ENCODE results near the gene ATP5MC2.
A peak's percentile ranks its signal among the peaks of the same experiment; 100 is the strongest.
"Not testable (repeated sequence)": the region's sequence is repeated elsewhere in the genome, so short reads cannot be mapped to it uniquely, and the experiment has no call there.

ATP5MC2 gene

DNA sequence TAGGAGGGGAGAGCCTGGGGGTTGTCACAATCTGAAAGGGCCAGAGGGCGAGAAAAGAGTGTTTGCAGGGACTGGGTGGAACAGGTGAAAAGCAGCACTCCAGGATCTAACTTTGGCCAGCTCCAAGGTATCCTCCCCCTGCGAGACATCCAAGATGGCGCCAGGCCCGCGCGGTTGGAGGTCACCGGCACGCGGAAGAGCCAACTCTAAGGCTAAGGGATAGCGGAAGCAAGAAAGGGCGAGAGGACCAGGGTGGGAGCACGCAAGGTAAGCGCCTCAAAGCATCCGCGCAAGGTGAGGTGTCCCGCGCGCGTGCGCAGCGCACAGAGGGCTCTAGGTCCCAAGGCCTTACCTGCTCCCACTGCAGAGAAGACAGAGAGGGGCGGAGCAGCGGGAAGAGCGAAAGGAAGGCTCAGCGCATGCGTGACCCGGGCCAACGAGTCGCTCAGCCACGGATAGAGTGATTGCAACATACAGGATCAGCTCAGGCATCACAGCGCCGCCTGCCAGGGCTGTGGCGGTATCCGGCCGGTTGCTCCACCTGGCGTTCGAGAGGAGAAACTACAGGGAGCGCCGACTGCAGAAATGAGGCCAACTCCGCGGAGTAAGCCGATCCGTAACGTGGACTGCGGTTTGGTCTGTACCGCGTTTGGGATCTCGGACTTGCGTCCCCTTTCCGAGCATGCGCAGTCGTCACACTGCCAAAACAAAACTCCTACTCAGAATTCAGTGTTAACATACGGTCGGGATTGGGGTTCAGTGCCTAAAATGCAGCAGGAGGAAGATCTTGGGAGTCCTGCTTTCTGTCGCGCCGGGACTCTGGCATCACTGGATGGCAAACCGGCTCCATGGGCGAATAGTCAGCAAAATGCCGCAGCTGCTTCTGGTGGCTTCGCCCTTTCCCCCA, at the start of gene ATP5MC2:
Gene ATP5MC2, minus strand, starts transcription at position 383 of the 907 bp plus-strand sequence. CDS start 3,469 bp downstream, outside the sequence.
- peak; percentile 98 for DNase-seq

DNA sequence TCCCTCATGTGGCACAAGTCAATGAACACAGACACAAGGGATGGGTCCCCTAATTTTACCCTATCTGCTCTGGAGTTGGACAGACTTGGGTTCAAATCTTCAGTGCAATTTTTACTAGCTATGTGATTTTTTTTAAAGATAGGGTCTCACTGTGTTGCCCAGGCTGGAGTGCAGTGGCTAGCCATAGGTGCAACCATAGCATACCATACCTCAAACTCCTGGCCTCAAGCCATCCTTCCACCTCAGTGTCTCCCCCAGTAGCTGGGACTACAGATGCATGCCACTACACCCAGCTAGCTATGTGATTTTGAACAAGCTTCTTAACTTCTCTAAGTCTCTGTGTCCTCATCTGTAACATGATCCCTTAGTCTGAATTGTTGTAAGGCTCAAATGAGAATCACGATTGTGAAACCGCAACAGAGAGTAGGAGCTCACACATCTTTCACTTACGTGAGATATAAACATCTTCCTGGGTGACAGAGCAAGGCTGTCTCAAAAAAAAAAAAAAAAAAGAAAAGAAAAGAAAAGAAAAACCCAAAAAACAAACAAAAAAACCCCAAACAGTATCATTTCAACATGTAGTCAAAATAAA, 46.7 kb upstream of the ATP5MC2 start:
- no peak for DNase-seq

DNA sequence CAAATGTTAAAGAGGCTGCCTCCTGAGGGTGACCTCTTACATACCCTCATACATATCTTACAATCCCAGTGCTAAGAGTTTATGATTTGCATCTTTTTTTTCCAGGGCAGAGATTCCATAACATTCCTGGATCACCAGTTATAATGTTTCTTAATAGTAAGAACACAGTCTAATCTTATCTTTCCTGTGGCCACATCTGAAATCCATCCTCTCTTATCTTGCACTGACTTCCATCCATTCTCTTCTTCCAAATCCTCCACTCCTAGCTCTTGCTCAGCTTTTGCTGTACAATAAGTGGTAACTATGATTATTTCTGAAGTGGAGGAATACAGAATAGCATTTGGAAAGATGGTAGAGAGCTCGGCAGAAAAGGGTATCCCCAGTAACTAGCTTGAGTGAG, 45.1 kb upstream of the ATP5MC2 start:
- DNase-seq: no peak

DNA sequence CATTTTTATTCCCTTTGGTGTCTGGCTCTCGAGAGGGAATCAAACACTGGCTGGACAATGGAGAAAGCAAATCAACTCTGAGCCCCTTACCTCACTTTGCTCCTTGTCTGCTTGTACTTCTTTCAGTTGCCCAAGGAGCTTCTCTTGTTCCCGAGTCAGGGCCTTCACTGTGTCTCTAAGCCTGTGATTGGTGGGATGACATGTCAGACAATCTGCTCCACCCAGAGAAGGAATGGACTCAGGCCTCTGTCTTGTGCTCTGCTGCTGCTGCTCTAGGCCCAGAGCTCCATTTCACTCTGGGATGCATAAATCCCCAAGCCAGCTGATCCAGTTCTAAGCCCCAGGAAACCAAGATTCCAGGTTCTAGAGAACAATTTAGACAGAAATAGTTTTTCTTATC, 43.8 kb upstream of the ATP5MC2 start:
- DNase-seq: no peak

DNA sequence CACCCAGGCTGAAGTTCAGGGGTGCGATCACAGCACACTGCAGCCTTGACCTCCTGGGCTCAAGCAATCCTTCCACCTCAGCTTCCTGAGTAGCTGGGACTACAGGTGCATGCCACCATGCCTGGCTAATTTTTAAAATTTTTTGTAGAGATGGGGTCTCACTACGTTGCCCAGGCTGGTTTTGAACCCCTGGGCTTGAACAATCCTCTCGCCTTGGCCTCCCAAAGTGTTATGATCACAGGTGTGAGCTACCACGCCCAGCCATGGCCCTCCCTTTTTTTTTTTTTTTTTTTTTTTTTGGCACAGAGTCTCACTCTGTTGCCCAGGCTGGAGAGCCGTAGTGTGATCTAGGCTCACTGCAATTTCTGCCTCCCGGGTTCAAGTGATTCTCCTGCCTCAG, 42.7 kb upstream of the ATP5MC2 start:
- not testable (repeated sequence) for DNase-seq

DNA sequence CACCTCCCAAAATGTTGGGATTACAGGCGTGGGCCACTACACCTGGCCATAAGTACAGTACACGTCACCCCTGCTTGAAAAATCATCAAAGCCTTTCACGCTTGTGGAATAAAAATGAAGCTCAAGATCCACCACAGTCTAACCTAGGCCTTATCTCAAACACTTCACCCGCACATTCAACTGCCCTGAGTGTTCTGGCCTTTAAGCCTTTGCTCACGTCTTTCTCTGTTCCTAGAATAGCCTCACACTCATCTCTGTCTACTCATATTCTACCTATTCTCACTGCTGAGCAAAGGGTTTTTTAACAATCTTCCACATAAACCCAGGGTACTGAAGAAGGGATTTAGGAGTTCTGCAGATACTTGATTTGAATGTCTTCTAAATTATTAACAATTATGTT, 41.4 kb upstream of the ATP5MC2 start:
- no peak for DNase-seq

DNA sequence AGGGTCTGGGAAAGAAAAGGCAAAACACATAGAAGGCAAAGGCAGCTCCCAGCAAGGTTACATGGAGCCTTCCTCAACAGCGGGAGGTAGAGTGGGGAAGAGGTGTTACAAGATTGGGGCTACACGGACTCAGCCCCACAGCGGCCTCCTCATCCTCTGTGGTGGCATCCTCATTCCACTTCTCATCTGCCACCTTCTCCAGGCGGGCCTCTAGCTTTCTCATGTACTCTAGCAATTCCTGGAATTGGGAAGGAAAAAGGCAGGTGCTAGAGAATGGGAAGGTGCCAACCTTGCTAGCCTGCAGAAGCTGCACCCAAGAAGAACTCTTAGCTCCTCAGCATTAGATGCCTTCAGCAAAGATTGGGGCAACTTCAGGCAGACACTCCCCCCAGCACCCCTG, 38.1 kb upstream of the ATP5MC2 start:
- DNase-seq: no peak

DNA sequence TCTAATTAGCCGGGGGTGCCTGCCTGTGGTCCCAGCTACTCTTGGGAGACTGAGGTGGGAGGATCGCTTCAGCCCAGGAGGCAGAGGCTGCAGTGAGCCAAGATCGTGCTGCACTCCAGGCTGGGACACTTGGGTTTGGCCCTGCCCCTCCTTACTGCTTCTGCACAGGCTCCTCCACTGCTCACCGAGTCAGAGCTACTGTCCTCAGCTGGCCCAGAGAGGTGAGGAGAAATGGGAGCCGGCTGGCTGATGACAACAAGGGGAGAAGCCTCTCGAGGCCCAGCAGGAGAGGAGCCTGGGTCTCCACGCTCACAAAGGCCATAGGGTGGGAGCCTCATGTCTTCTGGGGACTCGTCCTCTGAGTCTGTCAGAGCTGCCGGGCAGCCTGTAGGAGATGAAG, 37.6 kb upstream of the ATP5MC2 start:
- DNase-seq: no peak

DNA sequence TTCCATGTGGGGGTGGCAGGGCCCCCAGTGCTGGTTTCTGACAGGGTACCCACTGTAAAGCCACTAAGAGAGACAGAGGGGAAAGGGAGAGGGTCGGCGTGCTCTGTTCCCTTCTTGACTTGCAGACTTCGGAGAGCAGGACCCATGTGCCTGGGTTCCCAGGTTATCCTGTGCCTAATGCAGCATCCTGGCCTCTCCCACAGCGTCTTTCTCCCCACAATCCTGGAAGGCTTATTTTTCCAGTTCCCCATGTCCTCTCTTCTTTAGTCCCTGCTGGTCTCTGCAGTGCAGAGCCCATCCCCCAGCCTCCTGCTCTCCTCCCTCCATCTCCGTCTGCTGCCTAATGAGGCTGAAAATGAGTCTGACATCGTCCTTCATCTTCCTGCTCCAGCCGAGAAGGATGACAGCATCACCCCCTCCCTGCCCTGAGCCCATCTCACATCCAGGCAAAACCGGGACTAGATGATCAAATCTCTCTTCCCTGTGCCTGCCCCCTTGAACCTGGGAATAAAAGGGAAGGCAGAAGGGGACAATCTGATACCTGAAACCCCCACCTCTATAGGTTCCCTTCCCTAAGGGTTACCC, 36.3 kb upstream of the ATP5MC2 start:
- no peak for DNase-seq

DNA sequence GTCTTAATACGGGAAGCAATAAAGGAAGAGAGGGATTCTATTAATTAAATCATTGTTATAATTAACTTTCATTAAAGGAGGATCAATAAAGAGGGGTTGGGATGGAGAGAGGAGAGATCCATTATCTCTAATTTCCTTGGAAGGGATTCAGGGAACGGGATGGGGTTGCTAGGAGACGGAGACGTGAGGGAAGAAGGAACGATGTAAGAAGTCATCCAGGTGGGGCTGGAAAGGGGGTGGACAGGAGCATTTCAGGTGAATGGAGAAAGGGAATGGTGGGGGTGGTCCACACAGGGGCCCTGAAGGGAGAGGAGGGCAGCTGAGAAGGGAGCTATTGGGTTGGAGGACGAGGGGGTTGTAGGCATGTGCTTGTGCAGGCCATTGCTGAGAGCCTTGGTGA, 34.2 kb upstream of the ATP5MC2 start:
- DNase-seq: no peak

DNA sequence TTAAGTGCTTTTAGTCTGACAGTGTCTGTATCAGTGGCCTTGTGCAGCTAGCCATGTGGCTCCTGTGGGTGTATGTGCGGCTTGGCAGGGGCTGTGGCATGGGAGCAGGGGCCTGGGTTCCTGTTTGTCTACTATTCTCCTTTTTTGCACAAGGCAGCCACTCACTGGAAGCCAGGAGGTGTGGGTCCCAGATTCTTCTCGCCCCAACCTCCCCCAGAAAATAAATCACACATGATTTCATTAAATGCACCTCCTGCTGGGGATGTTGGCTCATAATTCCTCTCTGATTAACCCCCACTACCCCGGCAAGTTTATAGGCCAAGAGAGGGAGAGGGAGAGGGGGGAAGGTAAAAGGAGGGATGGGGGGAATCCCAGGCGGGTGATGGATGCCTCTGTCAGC, 33.8 kb upstream of the ATP5MC2 start:
- no peak for DNase-seq

DNA sequence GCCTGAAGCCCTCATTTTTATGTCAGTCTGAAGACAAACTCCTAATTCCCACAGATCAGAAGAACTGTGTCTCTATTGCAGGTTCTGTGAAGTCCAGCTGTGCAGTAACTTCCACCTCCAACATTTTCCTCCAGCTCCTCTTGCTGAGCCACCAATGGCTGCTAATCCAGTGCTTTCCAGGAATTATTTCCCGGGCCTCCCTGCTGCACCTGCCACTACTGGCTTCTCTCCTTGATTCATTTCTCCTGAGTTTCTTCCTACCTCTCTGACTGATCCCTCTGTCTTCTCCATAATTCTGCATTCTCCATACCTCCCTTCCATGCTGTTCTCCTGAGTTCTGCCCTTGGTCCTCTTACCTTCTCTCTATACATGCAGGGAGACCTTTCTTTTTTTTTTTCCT, 30.2 kb upstream of the ATP5MC2 start:
- no peak for DNase-seq

DNA sequence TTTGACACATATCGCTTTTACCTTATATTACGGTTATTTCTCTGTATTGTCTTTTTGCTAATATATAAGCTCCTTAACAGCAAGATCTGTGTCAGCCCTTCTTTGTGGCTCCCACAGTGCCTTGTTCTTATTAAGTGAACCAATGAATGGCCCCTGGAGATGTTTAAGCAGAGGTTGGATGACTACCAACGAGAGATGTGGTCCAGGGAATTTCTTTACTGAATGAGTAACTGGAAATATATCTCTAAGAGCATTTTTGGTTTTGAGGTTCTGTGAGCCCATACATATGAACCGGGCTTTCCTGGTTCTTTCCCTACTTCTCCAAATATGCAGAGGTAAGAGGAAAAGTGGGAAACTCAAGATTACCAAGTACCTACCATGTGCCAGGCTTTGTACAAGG, 27.9 kb upstream of the ATP5MC2 start:
- DNase-seq: no peak

DNA sequence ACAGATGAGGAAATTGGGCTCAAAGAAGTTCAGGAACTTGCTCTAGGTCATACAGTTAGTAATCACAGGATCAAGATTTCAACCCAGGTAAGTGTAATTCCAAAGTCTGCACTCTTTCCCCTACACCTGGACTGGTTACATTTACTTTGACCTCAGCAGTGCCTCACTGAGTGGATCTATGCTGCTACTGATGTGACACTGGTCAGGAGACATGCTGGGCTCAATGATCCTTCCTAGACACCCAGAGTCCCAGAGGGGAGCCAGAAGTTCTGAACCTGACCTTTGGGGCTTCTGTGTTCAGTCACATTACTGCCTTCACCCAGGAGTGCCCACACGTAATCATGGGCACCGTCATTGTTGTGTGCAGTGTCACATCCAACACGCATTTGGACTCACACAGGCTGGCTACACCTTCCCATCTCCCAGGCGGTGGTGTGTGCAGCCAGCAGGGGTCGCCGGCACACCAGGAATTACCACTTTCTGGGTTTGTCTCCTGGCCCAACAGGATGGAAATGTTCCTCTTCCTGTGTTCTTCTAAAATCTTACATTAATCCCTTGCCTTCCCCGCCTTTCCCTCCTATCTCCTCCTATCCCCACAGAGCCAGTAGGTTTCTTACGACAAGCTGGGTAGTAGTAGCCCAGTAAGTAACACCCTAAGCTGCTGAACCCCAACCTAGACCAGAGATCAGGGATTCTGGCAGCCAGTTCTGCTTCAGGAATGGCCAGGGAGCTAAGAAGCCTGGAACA, 25.8 kb upstream of the ATP5MC2 start:
- peak; percentile 80 for DNase-seq

DNA sequence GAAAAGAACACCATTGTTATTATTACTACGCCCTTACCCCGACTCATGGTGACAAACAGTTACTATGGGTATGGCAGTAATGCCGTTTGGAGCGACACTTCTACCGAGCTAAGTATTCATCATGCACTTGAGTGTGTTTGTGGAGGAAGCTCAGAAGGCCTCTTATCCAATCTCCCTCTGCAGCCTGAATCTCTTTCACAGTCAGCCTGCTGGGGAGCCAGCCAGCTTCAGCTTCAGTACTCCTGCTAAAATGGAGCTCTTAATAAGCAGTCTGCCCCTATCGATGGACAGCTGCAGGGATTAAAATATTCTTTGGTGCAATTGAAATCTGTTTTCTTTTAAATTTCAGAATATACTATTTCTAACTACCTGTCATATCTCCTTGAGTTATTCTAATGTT, 24.7 kb upstream of the ATP5MC2 start:
- DNase-seq: no peak

DNA sequence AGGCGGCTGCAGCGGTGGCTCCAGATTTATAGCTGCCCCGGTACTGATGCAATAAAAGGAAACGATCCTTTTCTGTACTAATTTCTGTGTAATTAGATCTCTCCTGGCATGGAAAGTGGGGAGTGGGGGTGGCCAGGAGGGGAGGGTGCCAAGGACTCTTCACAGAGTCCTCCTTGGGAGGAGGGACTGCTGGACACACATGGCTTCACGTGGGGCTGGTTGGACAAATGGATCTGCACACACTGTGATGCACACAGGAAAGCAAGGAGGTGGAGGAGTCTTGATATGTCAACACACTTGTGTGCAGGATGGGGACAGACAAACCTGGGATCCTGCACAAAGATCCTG, 23.8 kb upstream of the ATP5MC2 start:
- no peak for DNase-seq

DNA sequence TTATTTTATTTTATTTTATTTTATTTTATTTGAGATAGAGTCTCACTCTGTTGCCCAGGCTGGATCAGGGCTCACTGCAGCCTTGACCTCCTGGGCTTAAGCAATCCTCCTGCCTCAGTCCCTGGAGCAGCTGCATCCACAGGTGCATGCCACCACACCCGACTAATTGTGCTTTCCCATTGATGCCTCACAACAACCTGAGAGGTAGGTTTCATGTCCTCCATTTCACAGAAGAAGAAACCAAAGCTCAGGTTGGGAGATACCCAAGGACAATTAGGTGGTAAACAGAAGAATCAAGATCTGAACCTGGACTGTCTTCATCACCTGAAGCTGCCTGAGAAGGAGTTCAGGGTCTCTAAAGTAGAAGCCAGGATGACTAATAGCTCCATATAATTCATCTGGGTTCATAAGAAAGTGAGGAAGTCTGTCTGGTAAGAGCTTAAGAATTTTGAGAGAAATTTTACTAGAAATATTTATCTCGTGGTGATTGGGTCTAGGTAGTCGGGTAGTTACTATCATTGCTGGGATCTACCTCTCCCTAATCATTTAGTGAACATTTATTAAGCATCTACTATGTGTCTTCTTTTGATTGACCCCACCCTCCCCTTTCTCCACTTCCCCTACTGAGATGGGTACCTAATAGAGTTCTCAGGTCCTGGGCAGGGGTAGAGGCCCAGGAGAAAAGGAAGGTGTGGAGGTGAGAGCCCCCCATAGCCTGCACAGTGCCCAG, 23.2 kb upstream of the ATP5MC2 start:
- no peak for DNase-seq

DNA sequence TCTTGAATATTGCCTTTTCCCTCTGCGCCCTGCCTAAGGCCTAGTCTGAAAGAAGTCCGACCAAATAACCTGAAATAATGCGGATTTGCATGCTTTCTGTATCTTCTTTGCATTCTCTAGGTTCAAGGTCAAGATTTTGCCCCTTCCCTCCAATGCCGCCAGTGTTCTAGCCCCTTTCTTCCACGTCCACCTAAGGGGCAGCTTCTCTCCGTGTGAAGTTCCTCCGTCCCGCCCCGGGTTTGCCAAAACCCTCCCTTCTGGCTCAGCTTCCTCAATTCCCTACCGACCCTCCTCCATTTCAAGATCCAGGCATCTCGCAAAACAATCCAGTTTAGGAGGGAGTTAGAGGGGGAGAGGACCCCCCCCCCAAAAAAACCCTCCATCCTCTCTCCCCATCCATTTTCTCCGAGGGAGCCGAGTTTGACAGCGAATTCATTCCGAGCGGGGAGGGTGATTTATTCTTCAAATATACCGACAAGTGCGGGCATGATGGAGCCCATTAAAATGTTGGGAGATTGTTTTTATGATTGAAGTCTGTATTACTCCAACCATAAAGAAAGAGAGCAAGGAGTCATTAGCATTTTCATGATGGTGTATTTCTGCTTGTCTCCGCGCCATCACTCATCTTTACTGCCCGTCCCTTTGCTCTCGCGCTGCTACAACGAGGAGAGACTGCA, 20.9 kb upstream of the ATP5MC2 start:
- DNase-seq: no peak

DNA sequence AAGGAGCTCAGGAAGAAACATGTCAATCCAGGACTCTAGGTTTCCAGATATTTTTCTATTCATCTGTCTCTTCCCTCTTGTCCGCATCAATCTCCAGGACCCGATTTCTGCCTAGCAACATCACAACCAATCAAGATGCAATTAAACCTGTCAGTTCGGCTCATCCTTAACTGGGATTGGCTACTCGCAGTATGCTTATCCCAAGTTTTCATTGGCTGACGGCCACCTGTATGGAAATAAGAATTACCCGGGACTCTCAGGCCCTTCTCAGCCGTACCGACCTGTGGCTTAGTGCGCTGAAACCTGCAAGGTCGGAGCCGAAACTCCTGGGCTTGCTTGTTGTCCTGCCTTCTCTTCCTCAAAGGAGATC, 20.4 kb upstream of the ATP5MC2 start:
- peak; percentile 35 for DNase-seq

DNA sequence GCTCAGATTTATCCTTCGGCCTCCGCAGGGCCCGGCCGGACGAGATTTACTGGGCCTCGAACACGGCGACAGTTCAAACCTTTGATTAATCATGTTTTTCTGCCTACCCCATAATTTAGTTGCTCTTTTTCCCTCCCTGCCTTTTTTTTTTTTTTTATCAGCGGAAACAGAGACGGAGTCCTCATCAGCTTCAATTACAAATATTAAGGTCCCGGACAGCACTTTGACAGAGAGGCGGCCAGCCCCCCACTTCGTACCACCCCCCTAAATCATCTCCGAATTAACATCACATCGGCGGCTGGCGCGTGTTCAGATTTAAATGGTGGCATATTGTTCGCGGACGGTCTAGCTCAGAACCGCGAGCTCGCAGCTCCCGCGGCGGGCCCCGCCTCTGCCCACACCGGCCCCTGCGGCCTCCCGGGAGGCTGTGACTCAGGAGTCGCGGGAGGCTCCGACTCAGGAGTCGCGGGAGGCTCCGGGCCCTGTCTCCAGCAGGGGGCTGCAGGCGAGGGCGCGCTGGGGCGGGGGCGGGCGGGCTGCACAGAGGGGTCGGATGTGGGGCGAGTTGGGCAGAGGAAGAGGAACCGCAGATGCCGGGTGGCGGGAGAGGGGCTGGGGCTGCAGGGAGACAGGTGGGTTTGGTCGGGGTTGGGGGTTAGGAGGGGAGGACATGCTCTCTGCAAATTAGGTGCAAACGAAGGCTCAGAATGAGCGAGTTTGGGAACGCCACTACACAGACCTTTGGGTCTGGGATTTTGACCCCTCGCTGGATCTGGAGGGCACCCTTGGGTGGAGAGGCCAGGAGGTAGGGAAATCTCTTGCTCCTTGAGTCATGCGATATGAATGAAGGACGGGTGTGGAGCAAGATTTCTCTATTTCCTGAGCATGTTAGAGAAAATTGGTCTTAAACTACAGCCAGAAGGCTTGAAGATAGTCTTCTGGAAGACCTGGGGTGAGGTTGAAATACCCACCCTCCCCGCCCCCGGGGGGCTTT, 19.6 kb upstream of the ATP5MC2 start:
- DNase-seq: no peak

DNA sequence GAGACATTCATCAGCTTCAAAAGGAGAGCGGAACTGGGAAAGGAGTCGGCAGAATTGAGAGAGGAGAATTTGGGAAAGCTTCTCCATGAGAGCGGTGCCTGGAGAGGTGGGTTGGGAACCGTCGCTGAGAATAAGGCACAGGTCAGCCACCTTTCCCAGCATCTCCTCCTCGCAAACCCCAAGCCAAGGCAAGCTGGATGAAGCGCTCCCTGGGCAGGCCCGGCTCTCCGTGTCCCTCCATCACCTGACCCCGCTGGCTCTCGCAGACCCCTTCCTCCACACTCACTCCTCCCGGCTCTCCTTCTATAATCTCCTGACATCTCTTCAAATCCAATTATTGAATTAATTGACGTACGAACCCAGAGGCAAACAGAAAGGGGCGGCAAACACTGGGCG, 18.9 kb upstream of the ATP5MC2 start:
- no peak for DNase-seq
